Stomach (tissue), 4 donors: ENCODE measurements around the gene NTM.

Source experiments
- CTCF ChIP-seq, 7 experiments: fragments of 450-650 bp in 4 of 7; fragments of 200-600 bp in 3 of 7; sonication (generic) in 3 of 7; IDR thresholded peaks; one replicate each; pipeline ENCODE4 v1.5.1; 2016 to 2019; ENCODE audit warnings: antibody characterized with exemption in 7 of 7, control low read depth in 2 of 7, mild to moderate bottlenecking in 1 of 7
- EP300 ChIP-seq: sonication (generic); formaldehyde crosslinking; IDR thresholded peaks from one replicate; pipeline ENCODE4 v1.6.1; 2017; ENCODE audit warnings: antibody characterized with exemption
- POLR2A ChIP-seq, 4 donors: fragments of 450-650 bp; IDR thresholded peaks; one replicate each; pipeline ENCODE4 v1.6.1; 2016; ENCODE audit warnings: antibody characterized with exemption in 4 of 4, control low read depth in 2 of 4, mild to moderate bottlenecking in 1 of 4, moderate library complexity in 1 of 4
- POLR2AphosphoS5 ChIP-seq, 3 donors: sonication (generic); formaldehyde crosslinking; IDR thresholded peaks; one replicate each; pipeline ENCODE4 v1.6.1; 2016; ENCODE audit warnings: antibody characterized with exemption in 3 of 3

GRCh38 chr11:131670876-131671275 is 300.5 kb downstream of the NTM start:
- TF ChIP-seq POLR2AphosphoS5 (IDR thresholded peaks at IDR 0.05) (no peak), CTCF (IDR thresholded peaks at IDR 0.05) (no peak), POLR2A (IDR thresholded peaks at IDR 0.05) (no peak), EP300 (no peak)
